ENCODE results near the gene KCNIP2.

Gene KCNIP2

GRCh38 chr10:101803511-101803910 lies 40.1 kb downstream of the KCNIP2 start:
- TF ChIP-seq CEBPB (IDR thresholded peaks at IDR 0.05) (no peak), REST (IDR thresholded peaks at IDR 0.05; ENCODE audit: low read depth) (no peak)

- TF ChIP-seq TCF12 (IDR thresholded peaks at IDR 0.05; ENCODE audit: low read depth) (no peak), REST (IDR thresholded peaks at IDR 0.05; ENCODE audit: low read depth) (no peak), ZBTB7A (IDR thresholded peaks at IDR 0.05; ENCODE audit: low read depth) (no peak), TEAD4 (IDR thresholded peaks at IDR 0.05) (no peak), EGR1 (IDR thresholded peaks at IDR 0.05) (no peak), YY1 (IDR thresholded peaks at IDR 0.05; ENCODE audit: low read depth) (no peak), RAD21 (IDR thresholded peaks at IDR 0.05; ENCODE audit: low read depth) (no peak), TAF1 (IDR thresholded peaks at IDR 0.05; ENCODE audit: low read depth) (no peak), CREB1 (IDR thresholded peaks at IDR 0.05; ENCODE audit: low read depth) (no peak), USF1 (IDR thresholded peaks at IDR 0.05) (no peak), FOXM1 (IDR thresholded peaks at IDR 0.05; ENCODE audit: borderline replicate concordance, low read depth) (no peak), MAX (IDR thresholded peaks at IDR 0.05) (no peak), EP300 (IDR thresholded peaks at IDR 0.05; ENCODE audit: borderline replicate concordance) (no peak), CEBPB (IDR thresholded peaks at IDR 0.05) (no peak), NFIC (IDR thresholded peaks at IDR 0.05) (no peak)
These were observed 46.1 kb downstream of the KCNIP2 start for GRCh38 chr10:101797403-101798059.

GRCh38 chr10:101793526-101793925 lies 50.1 kb downstream of the KCNIP2 start:
- no peak for TF ChIP-seq FOXM1 (IDR thresholded peaks at IDR 0.05; ENCODE audit: borderline replicate concordance, low read depth)
- no peak for TF ChIP-seq TCF12 (IDR thresholded peaks at IDR 0.05; ENCODE audit: low read depth)
- TF ChIP-seq MAX (IDR thresholded peaks at IDR 0.05): no peak
- TF ChIP-seq TEAD4 (IDR thresholded peaks at IDR 0.05): no peak
- no peak for TF ChIP-seq ZBTB7A (IDR thresholded peaks at IDR 0.05; ENCODE audit: low read depth)
- no peak for TF ChIP-seq CREB1 (IDR thresholded peaks at IDR 0.05; ENCODE audit: low read depth)
- no peak for TF ChIP-seq RAD21 (IDR thresholded peaks at IDR 0.05; ENCODE audit: low read depth)

GRCh38 chr10:101789686-101790085 lies 53.9 kb downstream of the KCNIP2 start:
- TF ChIP-seq MAX (IDR thresholded peaks at IDR 0.05) (no peak), TAF1 (IDR thresholded peaks at IDR 0.05; ENCODE audit: low read depth) (no peak), REST (IDR thresholded peaks at IDR 0.05; ENCODE audit: low read depth) (no peak), TCF12 (IDR thresholded peaks at IDR 0.05; ENCODE audit: low read depth) (no peak), RAD21 (IDR thresholded peaks at IDR 0.05; ENCODE audit: low read depth) (no peak), TEAD4 (IDR thresholded peaks at IDR 0.05) (no peak), USF1 (IDR thresholded peaks at IDR 0.05) (no peak), ZBTB7A (IDR thresholded peaks at IDR 0.05; ENCODE audit: low read depth) (no peak)

- TF ChIP-seq CEBPB (IDR thresholded peaks at IDR 0.05): peak; percentile 49; the same call in 1 of the 2 replicates
These were observed 54.4 kb downstream of the KCNIP2 start for GRCh38 chr10:101789231-101789630.
